NCI-H345 treated with DMSO at 0.1 percent for 48 hours (cell line): ENCODE measurements around the gene DIABLO.
"Not testable (repeated sequence)": the region's sequence is repeated elsewhere in the genome, so short reads cannot be mapped to it uniquely, and the experiment has no call there.

Experiments
- DNase-seq: peaks from one replicate; lab custom pipeline; 2025; ENCODE audit not compliant: unreplicated experiment; lab: John Stamatoyannopoulos, UW

DIABLO gene

GRCh38 chr12:122225683-122226365 lies at the start of gene DIABLO:
Gene DIABLO, minus strand, starts transcription at chr12:122226052. Its CDS starts 38 bp downstream, at chr12:122226014.
- DNase-seq = peak; percentile 98

GRCh38 chr12:122275459-122275858 lies 49.6 kb upstream of the DIABLO start:
- no peak for DNase-seq

GRCh38 chr12:122266230-122266901 lies 40.5 kb upstream of the DIABLO start, which contains the start of gene VPS33A:
Gene VPS33A, minus strand, starts transcription at chr12:122266494. Its CDS starts 86 bp downstream, at chr12:122266408.
- DNase-seq = peak; percentile 91

GRCh38 chr12:122265886-122266229 lies 40.0 kb upstream of the DIABLO start:
- no peak for DNase-seq

- no peak for DNase-seq
These were observed 39.6 kb upstream of the DIABLO start for GRCh38 chr12:122265476-122265875.

GRCh38 chr12:122260735-122261134 lies 34.9 kb upstream of the DIABLO start:
- not testable (repeated sequence) for DNase-seq

- DNase-seq = not testable (repeated sequence)
These were observed 33.1 kb upstream of the DIABLO start for GRCh38 chr12:122258939-122259338.

- not testable (repeated sequence) for DNase-seq
These were observed 32.6 kb upstream of the DIABLO start for GRCh38 chr12:122258462-122258861.

GRCh38 chr12:122250536-122250935 lies 24.7 kb upstream of the DIABLO start:
- DNase-seq = no peak

GRCh38 chr12:122250047-122250446 lies 24.2 kb upstream of the DIABLO start:
- DNase-seq = no peak

GRCh38 chr12:122245553-122245952 lies 19.7 kb upstream of the DIABLO start:
- DNase-seq = no peak

- no peak for DNase-seq
These were observed 18.9 kb upstream of the DIABLO start for GRCh38 chr12:122244565-122245371.

GRCh38 chr12:122243965-122244364 lies 18.1 kb upstream of the DIABLO start:
- DNase-seq = no peak

GRCh38 chr12:122238861-122239260 lies 13.0 kb upstream of the DIABLO start:
- DNase-seq = no peak

GRCh38 chr12:122235741-122236140 lies 9.9 kb upstream of the DIABLO start:
- no peak for DNase-seq

GRCh38 chr12:122232691-122233090 lies 6.8 kb upstream of the DIABLO start:
- DNase-seq = no peak

GRCh38 chr12:122230798-122231197 lies 4.9 kb upstream of the DIABLO start:
- no peak for DNase-seq

- DNase-seq = no peak
These were observed 2.2 kb upstream of the DIABLO start for GRCh38 chr12:122228092-122228491.

GRCh38 chr12:122227341-122227740 lies 1.5 kb upstream of the DIABLO start:
- no peak for DNase-seq

GRCh38 chr12:122226366-122227125 lies 694 bp upstream of the DIABLO start:
- no peak for DNase-seq

GRCh38 chr12:122216445-122216844 lies 9.4 kb downstream of the DIABLO start:
- DNase-seq = no peak
